Measurements from ENCODE around the gene SCN5A. TPM values are rescaled to one million over a fixed set of nuclear protein-coding genes. Genes with fewer than 3 reads are reported as not detected.

SCN5A gene
- total and polyA plus RNA-seq, 2 of the 8 experiments (the other 6 are each of a cell fraction or from before 2014, with no cell fraction given), result 4.8 to 11.4 TPM

DNA sequence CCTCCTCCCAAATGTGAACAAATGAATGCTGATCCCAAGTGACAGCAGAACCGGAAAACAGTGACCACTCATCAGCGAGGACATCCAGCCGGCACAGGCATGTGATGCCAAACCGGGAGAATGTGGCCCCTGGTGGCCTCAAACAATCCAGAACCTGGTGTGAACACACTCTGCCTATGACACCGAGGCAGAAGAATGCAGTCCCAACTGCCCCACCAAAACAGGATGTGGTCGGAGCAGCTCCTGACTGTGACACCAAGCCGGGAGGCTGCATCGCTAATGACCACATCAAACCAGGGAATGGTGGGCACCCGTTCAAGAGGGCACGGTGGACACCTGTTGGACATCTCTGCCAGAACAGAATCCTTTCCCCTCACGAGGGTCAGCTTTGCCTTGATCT is 15.4 kb downstream of the SCN5A start:
- H4K5ac ChIP-seq (ENCODE audit: insufficient read length, low read depth, low read length), result no peak overlapping the region
- H2BK120ac ChIP-seq (replicated peaks; ENCODE audit: low read depth, low read length), result no peak overlapping the region
- H3K4me3 ChIP-seq (ENCODE audit: extremely low read depth in 1 of 4, insufficient read depth in 2 of 4, low read depth in 3 of 4, low read length in 4 of 4), result no peak overlapping the region
- 0 out of 2 replicates have a peak, but pooled peaks cover 3% of the 10 kb centered on the region for H3K79me1 ChIP-seq (ENCODE audit: low read depth, low read length)
- no peak overlapping the region for H2BK20ac ChIP-seq (ENCODE audit: low read length)
- H4K8ac ChIP-seq (ENCODE audit: extremely low read depth, insufficient read depth, low read length), result no peak overlapping the region
- ChIA-PET CTCF (ENCODE audit: partially characterized antibody) (interaction anchor here (0.6 to 30.9 kb wide), 5 partner anchors 3 to 435 kb away, joined by 5 to 538 read pairs (median 506); partner anchors contain the start of gene SCN5A), POLR2A (ENCODE audit: partially characterized antibody) (interaction anchor here (1.2 kb wide), 1 partner anchor 12 kb away, joined by 4 read pairs; no protein-coding TSS in a partner anchor)
- no peak overlapping the region; the same call in 1 of the 2 replicates for H2BK5ac ChIP-seq (ENCODE audit: low read depth, low read length)
- H3K27me3 ChIP-seq (replicated peaks in 1 of 4; ENCODE audit: control insufficient read depth in 3 of 4, extremely low read depth in 1 of 4, insufficient read depth in 3 of 4, low read length in 3 of 4), result no peaks in the 10 kb centered on the region
- no peaks in the 10 kb centered on the region for H3K23me2 ChIP-seq (ENCODE audit: low read depth, low read length)
- peaks cover 0 to 2% of the 10 kb centered on the region in 2 experiments for H4K20me1 ChIP-seq (replicated peaks in 1 of 2; ENCODE audit: control insufficient read depth in 1 of 2, insufficient read depth in 2 of 2, low read length in 2 of 2)
- no peak overlapping the region for H4K91ac ChIP-seq (replicated peaks; ENCODE audit: insufficient read length, low read length)
- H3K27ac ChIP-seq (ENCODE audit: low read depth, low read length), result no peak overlapping the region
- FAIRE-seq, result no peak
- no peak overlapping the region for H2BK15ac ChIP-seq (ENCODE audit: low read length)
- DNase-seq (ENCODE audit: low read depth in 1 of 2, low spot score in 2 of 2), result no peak
- no peak overlapping the region for H3K9ac ChIP-seq (replicated peaks in 1 of 4; ENCODE audit: extremely low read depth in 1 of 4, low read depth in 3 of 4, low read length in 3 of 4)
- H3K14ac ChIP-seq (ENCODE audit: insufficient read length), result no peak overlapping the region
- H3K36me3 ChIP-seq (ENCODE audit: control insufficient read depth in 2 of 4, insufficient read depth in 4 of 4, low read length in 3 of 4), result no peaks in the 10 kb centered on the region
- H3K4me2 ChIP-seq (ENCODE audit: insufficient read depth in 1 of 2, low read depth in 2 of 2, low read length in 2 of 2), result no peak overlapping the region
- TF ChIP-seq RAD21 (IDR thresholded peaks at IDR 0.05 in 1 of 2, conservative IDR thresholded peaks at IDR 0.05 in 1 of 2; ENCODE audit: low read depth in 2 of 2, low read length in 2 of 2), result no peak
- no peak overlapping the region for H3K4ac ChIP-seq (replicated peaks; ENCODE audit: insufficient read length, low read depth, low read length)
- no peak overlapping the region for H2AFZ ChIP-seq (ENCODE audit: low read length)
- peaks cover 7 to 32% (median 17%) of the 10 kb centered on the region in 4 experiments for H3K4me1 ChIP-seq (replicated peaks in 1 of 4; ENCODE audit: control insufficient read depth in 3 of 4, insufficient read depth in 4 of 4, low read length in 3 of 4)
- H2AK5ac ChIP-seq (ENCODE audit: low read depth, low read length), result peak overlapping the region; percentile 95; the same call in 1 of the 2 replicates
- H3K9me3 ChIP-seq (ENCODE audit: insufficient read depth in 2 of 2, low read depth in 1 of 2, low read length in 1 of 2), result no peaks in the 10 kb centered on the region
- no peak overlapping the region for H3K23ac ChIP-seq (ENCODE audit: insufficient read length)
- H3K79me2 ChIP-seq (ENCODE audit: control insufficient read depth in 1 of 2, insufficient read depth in 2 of 2, low read length in 2 of 2), result no peaks in the 10 kb centered on the region
- WGBS, 2 experiments (ENCODE audit: extremely low coverage in 1 of 2, insufficient coverage in 1 of 2, insufficient read length in 1 of 2, insufficient replicate concordance in 2 of 2, low coverage in 1 of 2, low lambda C conversion rate in 2 of 2, missing lambda C conversion rate in 1 of 2), result 88% methylated on average over 11 of the region's 11 CpGs; no CpG with 5 or more reads in 1 of the 2 experiments
- H2BK12ac ChIP-seq (ENCODE audit: low read depth, low read length), result no peak overlapping the region
- H3K56ac ChIP-seq (replicated peaks; ENCODE audit: insufficient read length, low read depth, low read length), result no peak overlapping the region
- no peak overlapping the region for H3K18ac ChIP-seq (ENCODE audit: extremely low read depth, low read length)
